ENCODE data around the gene MSH3. TPM values are rescaled to one million over a fixed set of nuclear protein-coding genes. Genes with fewer than 3 reads are reported as not detected.

The MSH3 gene
- total and polyA plus RNA-seq, 2 of the 8 experiments (the other 6 are each of a cell fraction or from before 2014, with no cell fraction given) = 3.6 to 22.6 TPM

DNA sequence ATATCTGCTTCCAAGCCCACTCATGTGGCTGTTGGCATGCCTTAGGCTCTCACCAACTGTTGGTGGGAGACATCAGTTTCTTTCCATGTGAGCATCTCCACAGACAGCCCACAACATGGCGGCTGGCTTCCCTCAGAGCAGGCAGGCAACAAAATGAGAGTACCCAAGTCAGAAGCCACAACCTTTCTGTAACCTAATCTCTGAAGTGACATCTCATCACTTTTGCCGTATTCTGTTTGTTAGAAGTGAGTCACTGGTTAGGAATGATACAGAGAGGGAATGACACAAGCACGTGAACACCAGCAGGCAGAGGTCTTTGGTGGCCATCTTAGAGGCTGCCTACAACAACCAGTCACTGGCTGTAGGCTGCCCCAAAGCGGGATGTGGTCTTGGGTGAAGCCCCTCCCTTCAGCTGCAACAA lies 217.1 kb downstream of the MSH3 start:
- Histone ChIP-seq H3K23ac (ENCODE audit: insufficient read length) (no peak overlapping the region), H3K4me3 (ENCODE audit: extremely low read depth in 1 of 4, insufficient read depth in 2 of 4, low read depth in 3 of 4, low read length in 4 of 4) (no peak overlapping the region), H3K56ac (replicated peaks; ENCODE audit: insufficient read length, low read depth, low read length) (no peak overlapping the region), H3K79me1 (ENCODE audit: low read depth, low read length) (no peaks in the 10 kb centered on the region), H3K4me1 (replicated peaks in 1 of 4; ENCODE audit: control insufficient read depth in 3 of 4, insufficient read depth in 4 of 4, low read length in 3 of 4) (no peaks in the 10 kb centered on the region), H4K8ac (ENCODE audit: extremely low read depth, insufficient read depth, low read length) (no peak overlapping the region), H2AFZ (ENCODE audit: low read length) (no peak overlapping the region), H3K79me2 (ENCODE audit: control insufficient read depth in 1 of 2, insufficient read depth in 2 of 2, low read length in 2 of 2) (no peaks in the 10 kb centered on the region), H4K20me1 (replicated peaks in 1 of 2; ENCODE audit: control insufficient read depth in 1 of 2, insufficient read depth in 2 of 2, low read length in 2 of 2) (no peaks in the 10 kb centered on the region), H2AK5ac (ENCODE audit: low read depth, low read length) (no peak overlapping the region), H3K9ac (replicated peaks in 1 of 4; ENCODE audit: extremely low read depth in 1 of 4, low read depth in 3 of 4, low read length in 3 of 4) (no peak overlapping the region), H2BK5ac (ENCODE audit: low read depth, low read length) (no peak overlapping the region), H3K9me3 (ENCODE audit: insufficient read depth in 2 of 2, low read depth in 1 of 2, low read length in 1 of 2) (no peaks in the 10 kb centered on the region), H2BK120ac (replicated peaks; ENCODE audit: low read depth, low read length) (no peak overlapping the region), H3K4me2 (ENCODE audit: insufficient read depth in 1 of 2, low read depth in 2 of 2, low read length in 2 of 2) (no peak overlapping the region), H3K27me3 (replicated peaks in 1 of 4; ENCODE audit: control insufficient read depth in 3 of 4, extremely low read depth in 1 of 4, insufficient read depth in 3 of 4, low read length in 3 of 4) (no peaks in the 10 kb centered on the region), H3K14ac (ENCODE audit: insufficient read length) (no peak overlapping the region), H2BK15ac (ENCODE audit: low read length) (no peak overlapping the region), H3K27ac (ENCODE audit: low read depth, low read length) (no peak overlapping the region), H3K36me3 (ENCODE audit: control insufficient read depth in 2 of 4, insufficient read depth in 4 of 4, low read length in 3 of 4) (no peaks in the 10 kb centered on the region; a peak in 2 of 8 replicates), H3K23me2 (ENCODE audit: low read depth, low read length) (no peaks in the 10 kb centered on the region), H2BK12ac (ENCODE audit: low read depth, low read length) (no peak overlapping the region), H3K18ac (ENCODE audit: extremely low read depth, low read length) (no peak overlapping the region), H2BK20ac (ENCODE audit: low read length) (no peak overlapping the region), H3K4ac (replicated peaks; ENCODE audit: insufficient read length, low read depth, low read length) (no peak overlapping the region), H4K91ac (replicated peaks; ENCODE audit: insufficient read length, low read length) (no peak overlapping the region), H4K5ac (ENCODE audit: insufficient read length, low read depth, low read length) (no peak overlapping the region)
- ChIA-PET POLR2A (ENCODE audit: partially characterized antibody) (no interaction called here), CTCF (ENCODE audit: partially characterized antibody) (interaction anchor here (0.6 kb wide), 1 partner anchor 66 kb away, joined by 3 read pairs; no protein-coding TSS in a partner anchor)
- WGBS, 2 experiments (ENCODE audit: extremely low coverage in 1 of 2, insufficient coverage in 1 of 2, insufficient read length in 1 of 2, insufficient replicate concordance in 2 of 2, low coverage in 1 of 2, low lambda C conversion rate in 2 of 2, missing lambda C conversion rate in 1 of 2) = 84% methylated on average over 4 of the region's 4 CpGs; no CpG with 5 or more reads in 1 of the 2 experiments
- FAIRE-seq (no peak), DNase-seq (ENCODE audit: low read depth in 1 of 2, low spot score in 2 of 2) (no peak)
- TF ChIP-seq GTF2F1 (IDR thresholded peaks at IDR 0.05; ENCODE audit: borderline replicate concordance, low read depth, low read length) (no peak), ZNF274 (IDR thresholded peaks at IDR 0.05; ENCODE audit: borderline replicate concordance, extremely low read depth, low read length) (no peak), POU5F1 (IDR thresholded peaks at IDR 0.05; ENCODE audit: low read depth, low read length) (no peak), SP4 (IDR thresholded peaks at IDR 0.05; ENCODE audit: low read length) (no peak), CBX8 (IDR thresholded peaks at IDR 0.05; ENCODE audit: borderline replicate concordance, low read depth, low read length) (no peak), YY1 (IDR thresholded peaks at IDR 0.05; ENCODE audit: low read depth, low read length) (no peak)

All from H1 (cell line).